Thymus (tissue), 11 donors: ENCODE results near the gene DHX34. TPM values are rescaled to one million over a fixed set of nuclear protein-coding genes. Genes with fewer than 3 reads are reported as not detected.
"Not testable (repeated sequence)": the region's sequence is repeated elsewhere in the genome, so short reads cannot be mapped to it uniquely, and the experiment has no call there.

Experiments
- DNase-seq, 9 donors: peaks; one replicate each; pipeline ENCODE4 v3.0.0-alpha.2; 2013; ENCODE audit warnings: low spot score in 9 of 9, low read depth in 6 of 9, missing footprints in 1 of 9
- H3K27ac ChIP-seq, 2 donors: one replicate each; pipeline ENCODE4 v1.5.1; 2013; ENCODE audit warnings: control low read depth in 1 of 2, low read depth in 1 of 2, low read length in 1 of 2, mild to moderate bottlenecking in 1 of 2, moderate library complexity in 1 of 2
- H3K27me3 ChIP-seq, 2 donors: one replicate each; pipeline ENCODE4 v1.5.1; 2013; ENCODE audit warnings: low read length in 1 of 2; ENCODE audit not compliant: control insufficient read depth in 2 of 2, insufficient read depth in 1 of 2
- H3K36me3 ChIP-seq, 2 donors: one replicate each; pipeline ENCODE4 v1.5.1; 2013; ENCODE audit warnings: low read length in 1 of 2, mild to moderate bottlenecking in 1 of 2, moderate library complexity in 1 of 2; ENCODE audit not compliant: control insufficient read depth in 2 of 2, insufficient read depth in 2 of 2
- H3K4me1 ChIP-seq, 2 donors: one replicate each; pipeline ENCODE4 v1.5.1; 2013; ENCODE audit warnings: low read length in 2 of 2; ENCODE audit not compliant: control insufficient read depth in 2 of 2, insufficient read depth in 2 of 2
- H3K4me3 ChIP-seq, 2 donors: one replicate each; pipeline ENCODE4 v1.5.1; 2013; ENCODE audit warnings: low read length in 2 of 2, control low read depth in 1 of 2, mild to moderate bottlenecking in 1 of 2
- H3K9me3 ChIP-seq, 2 donors: one replicate each; pipeline ENCODE4 v1.5.1; 2013; ENCODE audit warnings: low read length in 1 of 2, mild to moderate bottlenecking in 1 of 2; ENCODE audit not compliant: control insufficient read depth in 2 of 2, insufficient read depth in 1 of 2
- WGBS: extraction: QIAGEN DNeasy Blood & Tissue Kit; methylation state at CpG from one replicate; pipeline ENCODE4 v1.1.7; 2013; 5-methylcytosine and 5-hydroxymethylcytosine counted together
- polyA plus RNA-seq: library from polyadenylated mRNA; stranded (reverse); fragments of 200-250 nt; gene quantifications from one replicate; pipeline ENCODE4 v1.2.3, GENCODE V29; 2013
- total RNA-seq: library from RNA; stranded (reverse); fragments of 120-200 nt; gene quantifications from one replicate; pipeline ENCODE4 v1.2.4, GENCODE V29; 2013
- donor health status: healthy.

DHX34 gene
- total and polyA plus RNA-seq, 2 donors = 5.2 to 16.0 TPM

- H3K4me1 ChIP-seq = peaks cover 4 to 7% of the 10 kb centered on the region in 2 donors
- H3K36me3 ChIP-seq = peaks cover 50 to 62% of the 10 kb centered on the region in 2 donors
- DNase-seq = no peak
- H3K27me3 ChIP-seq = no peaks in the 10 kb centered on the region
- H3K9me3 ChIP-seq = peaks cover 0 to 2% of the 10 kb centered on the region in 2 donors
- no peak overlapping the region for H3K4me3 ChIP-seq
- over 99% methylated on average over 6 of the region's 6 CpGs for WGBS
- H3K27ac ChIP-seq = no peak overlapping the region
Measured at GRCh38 chr19:47380559-47380958, 31.4 kb downstream of the DHX34 start.

DNA sequence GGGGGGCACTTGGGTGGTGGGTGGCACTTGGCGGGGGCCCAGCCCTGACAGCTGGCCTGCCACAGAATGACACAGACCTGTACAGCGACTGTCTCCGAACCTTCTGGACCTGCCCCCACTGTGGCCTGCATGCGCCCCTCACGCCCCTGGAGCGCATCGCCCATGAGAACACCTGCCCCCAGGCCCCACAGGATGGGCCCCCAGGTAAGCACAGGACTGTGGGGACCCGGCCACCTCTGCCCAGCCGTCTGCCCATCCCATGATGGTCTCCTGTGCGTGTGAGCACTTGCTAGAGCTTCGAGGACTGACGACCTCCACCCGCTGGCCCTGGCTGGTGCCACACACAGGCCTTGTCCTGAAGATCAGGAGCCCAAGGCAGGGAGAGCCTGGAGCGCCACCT lies 32.0 kb downstream of the DHX34 start:
- WGBS = 95% methylated on average over 14 of the region's 14 CpGs
- no peak for DNase-seq
- Histone ChIP-seq H3K9me3 (no peaks in the 10 kb centered on the region), H3K27me3 (no peaks in the 10 kb centered on the region), H3K4me1 (peaks cover 4 to 7% of the 10 kb centered on the region in 2 donors), H3K27ac (no peak overlapping the region), H3K4me3 (no peak overlapping the region), H3K36me3 (peaks cover 44 to 57% of the 10 kb centered on the region in 2 donors)

DNA sequence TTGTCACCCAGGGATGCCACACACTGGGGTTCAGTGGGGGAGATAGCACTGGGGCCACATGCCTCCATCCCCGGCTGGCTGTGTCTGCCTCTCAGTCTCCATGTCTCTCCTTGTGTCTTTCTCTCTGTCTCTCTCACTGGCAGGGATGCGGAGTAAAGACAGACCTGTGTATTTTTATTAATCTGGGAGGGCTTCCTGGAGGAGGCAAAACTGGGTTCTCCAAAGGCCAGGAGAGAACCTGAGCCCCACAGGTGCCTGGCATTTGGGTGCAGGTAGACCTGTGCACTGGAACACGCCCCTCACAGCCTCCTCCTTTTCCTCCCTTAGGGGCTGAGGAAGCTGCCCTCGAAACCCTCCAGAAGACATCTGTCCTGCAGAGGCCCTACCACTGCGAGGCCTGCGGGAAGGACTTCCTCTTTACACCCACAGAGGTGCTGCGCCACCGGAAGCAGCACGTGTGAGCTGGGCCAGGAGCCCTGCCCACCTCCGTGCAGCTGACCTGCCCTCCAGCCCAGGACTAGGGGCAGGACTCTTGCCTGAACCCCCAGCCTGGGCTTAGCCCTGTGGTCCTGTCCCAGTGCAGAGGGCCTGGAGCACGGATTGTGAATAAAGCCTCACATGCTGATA lies 32.7 kb downstream of the DHX34 start:
- DNase-seq = peak in 2 of 9 donors; percentile 4 to 23
- H3K4me3 ChIP-seq = no peak overlapping the region

DNA sequence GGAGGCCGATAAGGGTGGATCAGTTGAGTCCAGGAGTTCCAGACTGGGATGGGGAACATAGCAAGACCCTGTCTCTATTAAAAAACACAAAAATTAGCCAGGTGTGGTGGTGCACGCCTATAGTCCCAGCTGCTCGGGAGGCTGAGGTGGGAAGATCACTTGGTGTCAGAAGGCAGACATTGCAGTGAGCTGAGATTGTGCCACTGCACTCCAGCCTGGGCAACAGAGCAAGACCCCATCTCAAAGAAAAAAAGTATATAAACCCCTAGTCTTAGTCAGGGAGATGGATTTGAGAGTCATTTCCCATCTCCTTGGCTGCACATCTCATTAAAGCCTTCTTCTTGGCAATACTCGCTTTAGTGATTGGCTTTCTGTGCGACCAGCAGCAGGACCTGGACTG lies 34.8 kb downstream of the DHX34 start:
- H3K4me3 ChIP-seq, H3K9me3 ChIP-seq, H3K27me3 ChIP-seq, DNase-seq, H3K4me1 ChIP-seq, H3K27ac ChIP-seq: not testable (repeated sequence)
- 94% methylated on average over 5 of the region's 5 CpGs for WGBS
- H3K36me3 ChIP-seq = peaks cover 31% of the 10 kb centered on the region in 2 donors

More for the DNA sequence above, 32.7 kb downstream of the DHX34 start:
- Histone ChIP-seq H3K9me3 (no peaks in the 10 kb centered on the region), H3K27ac (peak overlapping the region in 1 of 2 donors; percentile 43), H3K4me1 (peaks cover 4 to 7% of the 10 kb centered on the region in 2 donors), H3K36me3 (peaks cover 38 to 50% of the 10 kb centered on the region in 2 donors), H3K27me3 (no peaks in the 10 kb centered on the region)
- 28% methylated on average over 11 of the region's 11 CpGs for WGBS

DNA sequence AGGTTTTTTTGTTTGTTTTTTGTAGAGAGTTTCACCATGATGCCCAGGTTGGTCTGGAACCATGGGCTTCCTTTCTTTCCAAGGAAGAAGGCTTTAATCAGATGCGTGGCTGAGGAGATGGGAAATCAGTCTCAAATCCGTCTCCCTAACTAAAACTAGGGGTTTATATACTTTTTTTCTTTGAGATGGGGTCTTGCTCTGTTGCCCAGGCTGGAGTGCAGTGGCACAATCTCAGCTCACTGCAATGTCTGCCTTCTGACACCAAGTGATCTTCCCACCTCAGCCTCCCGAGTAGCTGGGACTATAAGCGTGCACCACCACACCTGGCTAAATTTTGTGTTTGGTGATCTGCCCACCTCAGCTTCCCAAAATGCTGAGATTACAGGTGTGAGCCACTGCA lies 35.4 kb downstream of the DHX34 start:
- DNase-seq, H3K27ac ChIP-seq, H3K27me3 ChIP-seq, H3K4me1 ChIP-seq, H3K4me3 ChIP-seq, H3K9me3 ChIP-seq: not testable (repeated sequence)
- H3K36me3 ChIP-seq = peaks cover 26 to 28% of the 10 kb centered on the region in 2 donors
- 94% methylated on average over 4 of the region's 4 CpGs for WGBS

DNA sequence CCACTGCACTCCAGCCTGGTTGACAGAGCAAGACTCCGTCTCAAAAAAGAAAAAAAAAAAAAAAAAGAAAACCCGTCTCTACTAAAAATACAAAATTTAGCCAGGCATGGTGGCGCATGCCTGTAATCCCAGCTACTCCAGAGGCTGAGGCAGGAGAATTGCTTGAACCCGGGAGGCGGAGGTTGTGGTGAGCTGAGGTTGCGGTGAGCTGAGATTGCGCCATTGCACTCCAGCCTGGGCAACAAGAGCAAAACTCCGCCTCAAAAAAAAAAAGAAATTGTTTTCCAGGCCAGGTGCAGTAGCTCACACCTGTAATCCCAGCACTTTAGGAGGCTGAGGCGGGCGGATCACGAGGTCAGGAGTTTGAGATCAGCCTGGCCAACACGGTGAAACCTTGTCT lies 37.5 kb downstream of the DHX34 start:
- not testable (repeated sequence) for DNase-seq, H3K27me3 ChIP-seq, H3K36me3 ChIP-seq, H3K9me3 ChIP-seq, H3K27ac ChIP-seq, H3K4me1 ChIP-seq, H3K4me3 ChIP-seq
- 85% methylated on average over 12 of the region's 12 CpGs for WGBS

GRCh38 chr19:47387623-47388022 lies 38.5 kb downstream of the DHX34 start:
- not testable (repeated sequence) for H3K27me3 ChIP-seq, H3K27ac ChIP-seq, H3K4me3 ChIP-seq, DNase-seq, H3K4me1 ChIP-seq, H3K36me3 ChIP-seq, H3K9me3 ChIP-seq
- WGBS = 92% methylated on average over 3 of the region's 3 CpGs

GRCh38 chr19:47388721-47389120 lies 39.6 kb downstream of the DHX34 start:
- not testable (repeated sequence) for H3K4me3 ChIP-seq, DNase-seq, H3K27me3 ChIP-seq, H3K36me3 ChIP-seq, H3K27ac ChIP-seq, H3K4me1 ChIP-seq, H3K9me3 ChIP-seq
- 96% methylated on average over 5 of the region's 5 CpGs for WGBS

DNA sequence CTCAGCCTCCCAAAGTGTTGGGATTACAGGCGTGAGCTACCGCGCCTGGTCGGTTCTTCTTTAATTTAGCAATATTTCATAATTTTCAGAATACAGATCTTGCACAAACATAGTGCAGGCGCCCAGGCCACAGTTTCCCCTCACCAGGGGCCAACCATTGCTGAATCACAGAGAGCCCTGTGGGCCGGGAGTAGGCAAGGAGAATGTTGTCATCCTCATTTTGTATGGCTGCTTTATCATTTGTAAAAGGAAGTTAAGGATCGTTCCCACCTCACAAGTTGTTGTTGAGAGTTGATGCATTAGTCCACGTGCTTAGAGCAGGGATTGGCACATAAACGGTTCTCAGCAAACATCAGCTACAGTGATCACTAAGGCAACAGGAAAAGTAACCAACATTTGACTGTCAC lies 40.0 kb downstream of the DHX34 start:
- H3K36me3 ChIP-seq = no peaks in the 10 kb centered on the region
- peaks cover 0 to 3% of the 10 kb centered on the region in 2 donors for H3K27me3 ChIP-seq
- no peak overlapping the region for H3K4me3 ChIP-seq
- WGBS = 89% methylated on average over 9 of the region's 9 CpGs
- H3K9me3 ChIP-seq = no peaks in the 10 kb centered on the region
- DNase-seq = no peak
- no peaks in the 10 kb centered on the region for H3K4me1 ChIP-seq
- H3K27ac ChIP-seq = no peak overlapping the region
